Parathyroid adenoma (tissue), 2 donors: Measurements from ENCODE around the gene IL2RA.

Experiments used
- H2AFZ ChIP-seq: fragments of 300-600 bp; sonication (generic); one replicate; pipeline ENCODE4 v1.7.0; 2017; ENCODE audit warnings: antibody characterized with exemption, mild to moderate bottlenecking
- H3K27ac ChIP-seq: fragments of 300-600 bp; sonication (generic); one replicate; pipeline ENCODE4 v1.7.0; 2017
- H3K27me3 ChIP-seq: fragments of 300-600 bp; sonication (generic); one replicate; pipeline ENCODE4 v1.7.0; 2017; ENCODE audit warnings: low read length; ENCODE audit not compliant: control insufficient read depth, insufficient read depth
- H3K36me3 ChIP-seq: fragments of 300-600 bp; sonication (generic); one replicate; pipeline ENCODE4 v1.7.0; 2017; ENCODE audit warnings: low read length; ENCODE audit not compliant: control insufficient read depth, insufficient read depth
- H3K4me1 ChIP-seq: fragments of 300-600 bp; sonication (generic); one replicate; pipeline ENCODE4 v1.7.0; 2017; ENCODE audit warnings: control low read depth
- H3K4me2 ChIP-seq: fragments of 300-600 bp; sonication (generic); one replicate; pipeline ENCODE4 v1.7.0; 2017; ENCODE audit warnings: low read length
- H3K4me3 ChIP-seq: fragments of 300-600 bp; sonication (generic); one replicate; pipeline ENCODE4 v1.7.0; 2017; ENCODE audit warnings: low read depth, low read length
- H3K79me2 ChIP-seq: fragments of 300-600 bp; sonication (generic); one replicate; pipeline ENCODE4 v1.7.0; 2017; ENCODE audit warnings: control low read depth
- H3K9ac ChIP-seq: fragments of 300-600 bp; sonication (generic); one replicate; pipeline ENCODE4 v1.7.0; 2017; ENCODE audit warnings: mild to moderate bottlenecking
- H3K9me3 ChIP-seq: fragments of 300-600 bp; sonication (generic); one replicate; pipeline ENCODE4 v1.7.0; 2017; ENCODE audit warnings: low read length; ENCODE audit not compliant: control insufficient read depth
- CTCF ChIP-seq: fragments of 300-600 bp; sonication (generic); IDR thresholded peaks from one replicate; pipeline ENCODE4 v1.7.0; 2017; ENCODE audit warnings: antibody characterized with exemption, mild to moderate bottlenecking
- donor health status: primary hyperparathyroidism.

IL2RA gene

GRCh38 chr10:6037422-6037821 lies 24.7 kb downstream of the IL2RA start:
- no peak overlapping the region for H2AFZ ChIP-seq
- H3K9ac ChIP-seq = no peak overlapping the region
- no peaks in the 10 kb centered on the region for H3K36me3 ChIP-seq
- H3K79me2 ChIP-seq = no peaks in the 10 kb centered on the region
- no peak overlapping the region for H3K27ac ChIP-seq
- no peak overlapping the region for H3K4me2 ChIP-seq
- no peaks in the 10 kb centered on the region for H3K4me1 ChIP-seq
- TF ChIP-seq CTCF = no peak
- no peak overlapping the region for H3K4me3 ChIP-seq
- H3K9me3 ChIP-seq = no peaks in the 10 kb centered on the region
- no peaks in the 10 kb centered on the region for H3K27me3 ChIP-seq

GRCh38 chr10:6036861-6037321 lies 25.3 kb downstream of the IL2RA start:
- H3K4me3 ChIP-seq = no peak overlapping the region
- H3K79me2 ChIP-seq = no peaks in the 10 kb centered on the region
- no peak overlapping the region for H3K4me2 ChIP-seq
- no peak overlapping the region for H3K9ac ChIP-seq
- H3K27ac ChIP-seq = no peak overlapping the region
- no peak for TF ChIP-seq CTCF
- H3K27me3 ChIP-seq = no peaks in the 10 kb centered on the region
- no peaks in the 10 kb centered on the region for H3K36me3 ChIP-seq
- H3K9me3 ChIP-seq = no peaks in the 10 kb centered on the region
- H3K4me1 ChIP-seq = no peaks in the 10 kb centered on the region
- H2AFZ ChIP-seq = no peak overlapping the region

GRCh38 chr10:6035931-6036575 lies 26.1 kb downstream of the IL2RA start:
- H3K36me3 ChIP-seq = no peaks in the 10 kb centered on the region
- no peak overlapping the region for H2AFZ ChIP-seq
- no peak overlapping the region for H3K27ac ChIP-seq
- H3K9me3 ChIP-seq = no peaks in the 10 kb centered on the region
- H3K79me2 ChIP-seq = no peaks in the 10 kb centered on the region
- H3K27me3 ChIP-seq = no peaks in the 10 kb centered on the region
- no peaks in the 10 kb centered on the region for H3K4me1 ChIP-seq
- TF ChIP-seq CTCF = no peak
- no peak overlapping the region for H3K9ac ChIP-seq
- no peak overlapping the region for H3K4me2 ChIP-seq
- no peak overlapping the region for H3K4me3 ChIP-seq

GRCh38 chr10:6035101-6035834 lies 26.9 kb downstream of the IL2RA start:
- Histone ChIP-seq H3K4me2 (no peak overlapping the region), H3K27me3 (no peaks in the 10 kb centered on the region), H3K27ac (no peak overlapping the region), H3K9ac (no peak overlapping the region), H3K4me1 (no peaks in the 10 kb centered on the region), H2AFZ (no peak overlapping the region), H3K4me3 (no peak overlapping the region), H3K9me3 (no peaks in the 10 kb centered on the region), H3K79me2 (no peaks in the 10 kb centered on the region), H3K36me3 (no peaks in the 10 kb centered on the region)
- no peak for TF ChIP-seq CTCF
